ENCODE results near the gene SCLT1. TPM values are rescaled to one million over a fixed set of nuclear protein-coding genes. Genes with fewer than 3 reads are reported as not detected.

Gene SCLT1
- total and polyA plus RNA-seq, 2 of the 8 experiments (the other 6 are each of a cell fraction or from before 2014, with no cell fraction given) = 4.8 to 13.1 TPM

DNA sequence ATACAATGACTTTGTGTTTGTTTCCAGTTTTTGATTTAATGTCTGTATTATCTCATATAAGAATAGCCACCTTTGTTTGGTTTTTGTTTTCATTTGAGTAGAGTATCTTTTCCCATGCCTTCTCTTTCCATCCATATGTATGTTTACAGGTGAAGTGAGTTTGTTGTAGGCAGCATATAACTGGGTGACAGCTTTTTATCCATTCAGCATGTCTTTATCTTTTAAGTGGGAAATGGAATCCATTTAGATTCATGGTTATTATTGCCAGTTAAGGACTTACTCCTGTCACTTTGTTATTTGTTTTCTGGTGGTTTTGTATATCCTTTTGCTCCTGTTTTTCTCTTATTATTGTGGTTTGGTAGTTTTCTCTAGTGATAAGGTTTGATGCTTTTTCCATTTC lies 34.3 kb downstream of the SCLT1 start (continued):
- TF ChIP-seq TCF12 (IDR thresholded peaks at IDR 0.05; ENCODE audit: low read depth, low read length) (no peak), KDM1A (IDR thresholded peaks at IDR 0.05; ENCODE audit: borderline replicate concordance, low read length) (no peak), RNF2 (IDR thresholded peaks at IDR 0.05; ENCODE audit: borderline replicate concordance, low read depth, low read length, missing control alignments, poor library complexity, severe bottlenecking) (no peak), TAF1 (IDR thresholded peaks at IDR 0.05; ENCODE audit: low read depth, low read length) (no peak), ASH2L (IDR thresholded peaks at IDR 0.05; ENCODE audit: low read length) (no peak)
- TF ChIP-seq, protein P1, sequence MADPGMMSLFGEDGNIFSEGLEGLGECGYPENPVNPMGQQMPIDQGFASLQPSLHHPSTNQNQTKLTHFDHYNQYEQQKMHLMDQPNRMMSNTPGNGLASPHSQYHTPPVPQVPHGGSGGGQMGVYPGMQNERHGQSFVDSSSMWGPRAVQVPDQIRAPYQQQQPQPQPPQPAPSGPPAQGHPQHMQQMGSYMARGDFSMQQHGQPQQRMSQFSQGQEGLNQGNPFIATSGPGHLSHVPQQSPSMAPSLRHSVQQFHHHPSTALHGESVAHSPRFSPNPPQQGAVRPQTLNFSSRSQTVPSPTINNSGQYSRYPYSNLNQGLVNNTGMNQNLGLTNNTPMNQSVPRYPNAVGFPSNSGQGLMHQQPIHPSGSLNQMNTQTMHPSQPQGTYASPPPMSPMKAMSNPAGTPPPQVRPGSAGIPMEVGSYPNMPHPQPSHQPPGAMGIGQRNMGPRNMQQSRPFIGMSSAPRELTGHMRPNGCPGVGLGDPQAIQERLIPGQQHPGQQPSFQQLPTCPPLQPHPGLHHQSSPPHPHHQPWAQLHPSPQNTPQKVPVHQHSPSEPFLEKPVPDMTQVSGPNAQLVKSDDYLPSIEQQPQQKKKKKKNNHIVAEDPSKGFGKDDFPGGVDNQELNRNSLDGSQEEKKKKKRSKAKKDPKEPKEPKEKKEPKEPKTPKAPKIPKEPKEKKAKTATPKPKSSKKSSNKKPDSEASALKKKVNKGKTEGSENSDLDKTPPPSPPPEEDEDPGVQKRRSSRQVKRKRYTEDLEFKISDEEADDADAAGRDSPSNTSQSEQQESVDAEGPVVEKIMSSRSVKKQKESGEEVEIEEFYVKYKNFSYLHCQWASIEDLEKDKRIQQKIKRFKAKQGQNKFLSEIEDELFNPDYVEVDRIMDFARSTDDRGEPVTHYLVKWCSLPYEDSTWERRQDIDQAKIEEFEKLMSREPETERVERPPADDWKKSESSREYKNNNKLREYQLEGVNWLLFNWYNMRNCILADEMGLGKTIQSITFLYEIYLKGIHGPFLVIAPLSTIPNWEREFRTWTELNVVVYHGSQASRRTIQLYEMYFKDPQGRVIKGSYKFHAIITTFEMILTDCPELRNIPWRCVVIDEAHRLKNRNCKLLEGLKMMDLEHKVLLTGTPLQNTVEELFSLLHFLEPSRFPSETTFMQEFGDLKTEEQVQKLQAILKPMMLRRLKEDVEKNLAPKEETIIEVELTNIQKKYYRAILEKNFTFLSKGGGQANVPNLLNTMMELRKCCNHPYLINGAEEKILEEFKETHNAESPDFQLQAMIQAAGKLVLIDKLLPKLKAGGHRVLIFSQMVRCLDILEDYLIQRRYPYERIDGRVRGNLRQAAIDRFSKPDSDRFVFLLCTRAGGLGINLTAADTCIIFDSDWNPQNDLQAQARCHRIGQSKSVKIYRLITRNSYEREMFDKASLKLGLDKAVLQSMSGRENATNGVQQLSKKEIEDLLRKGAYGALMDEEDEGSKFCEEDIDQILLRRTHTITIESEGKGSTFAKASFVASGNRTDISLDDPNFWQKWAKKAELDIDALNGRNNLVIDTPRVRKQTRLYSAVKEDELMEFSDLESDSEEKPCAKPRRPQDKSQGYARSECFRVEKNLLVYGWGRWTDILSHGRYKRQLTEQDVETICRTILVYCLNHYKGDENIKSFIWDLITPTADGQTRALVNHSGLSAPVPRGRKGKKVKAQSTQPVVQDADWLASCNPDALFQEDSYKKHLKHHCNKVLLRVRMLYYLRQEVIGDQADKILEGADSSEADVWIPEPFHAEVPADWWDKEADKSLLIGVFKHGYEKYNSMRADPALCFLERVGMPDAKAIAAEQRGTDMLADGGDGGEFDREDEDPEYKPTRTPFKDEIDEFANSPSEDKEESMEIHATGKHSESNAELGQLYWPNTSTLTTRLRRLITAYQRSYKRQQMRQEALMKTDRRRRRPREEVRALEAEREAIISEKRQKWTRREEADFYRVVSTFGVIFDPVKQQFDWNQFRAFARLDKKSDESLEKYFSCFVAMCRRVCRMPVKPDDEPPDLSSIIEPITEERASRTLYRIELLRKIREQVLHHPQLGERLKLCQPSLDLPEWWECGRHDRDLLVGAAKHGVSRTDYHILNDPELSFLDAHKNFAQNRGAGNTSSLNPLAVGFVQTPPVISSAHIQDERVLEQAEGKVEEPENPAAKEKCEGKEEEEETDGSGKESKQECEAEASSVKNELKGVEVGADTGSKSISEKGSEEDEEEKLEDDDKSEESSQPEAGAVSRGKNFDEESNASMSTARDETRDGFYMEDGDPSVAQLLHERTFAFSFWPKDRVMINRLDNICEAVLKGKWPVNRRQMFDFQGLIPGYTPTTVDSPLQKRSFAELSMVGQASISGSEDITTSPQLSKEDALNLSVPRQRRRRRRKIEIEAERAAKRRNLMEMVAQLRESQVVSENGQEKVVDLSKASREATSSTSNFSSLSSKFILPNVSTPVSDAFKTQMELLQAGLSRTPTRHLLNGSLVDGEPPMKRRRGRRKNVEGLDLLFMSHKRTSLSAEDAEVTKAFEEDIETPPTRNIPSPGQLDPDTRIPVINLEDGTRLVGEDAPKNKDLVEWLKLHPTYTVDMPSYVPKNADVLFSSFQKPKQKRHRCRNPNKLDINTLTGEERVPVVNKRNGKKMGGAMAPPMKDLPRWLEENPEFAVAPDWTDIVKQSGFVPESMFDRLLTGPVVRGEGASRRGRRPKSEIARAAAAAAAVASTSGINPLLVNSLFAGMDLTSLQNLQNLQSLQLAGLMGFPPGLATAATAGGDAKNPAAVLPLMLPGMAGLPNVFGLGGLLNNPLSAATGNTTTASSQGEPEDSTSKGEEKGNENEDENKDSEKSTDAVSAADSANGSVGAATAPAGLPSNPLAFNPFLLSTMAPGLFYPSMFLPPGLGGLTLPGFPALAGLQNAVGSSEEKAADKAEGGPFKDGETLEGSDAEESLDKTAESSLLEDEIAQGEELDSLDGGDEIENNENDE (IDR thresholded peaks at IDR 0.05; ENCODE audit: insufficient replicate concordance, low read length) = no peak

All from H1 (cell line).